SK-N-MC (cell line): ENCODE measurements around the gene CSNK1G1.
"Not testable (repeated sequence)": the region's sequence is repeated elsewhere in the genome, so short reads cannot be mapped to it uniquely, and the experiment has no call there.

Experiments
- DNase-seq: peaks from one replicate; pipeline ENCODE4 v3.0.0-alpha.2; 2011; ENCODE audit warnings: low read depth, low spot score
- H3K27ac ChIP-seq: fragments of 200-600 bp; sonication (generic); 2 replicates; pipeline ENCODE4 v1.5.1; 2016; ENCODE audit warnings: mixed run types
- H3K36me3 ChIP-seq: fragments of 200-600 bp; sonication (generic); 2 replicates; pipeline ENCODE4 v1.6.1; 2017; ENCODE audit warnings: antibody characterized with exemption, low read length, mixed read lengths; ENCODE audit not compliant: insufficient read depth
- H3K4me3 ChIP-seq: fragments of 200-600 bp; sonication (generic); 2 replicates; pipeline ENCODE4 v1.5.1; 2016
- H3K9ac ChIP-seq: fragments of 200-600 bp; sonication (generic); 2 replicates; pipeline ENCODE4 v1.8.0; 2017; ENCODE audit warnings: mixed run types, mixed read lengths; ENCODE audit not compliant: insufficient read length
- H3K9me3 ChIP-seq: fragments of 200-600 bp; sonication (generic); 2 replicates; pipeline ENCODE4 v1.6.1; 2017; ENCODE audit warnings: low read depth, mild to moderate bottlenecking, antibody characterized with exemption, low read length, moderate library complexity, mixed read lengths
- EZH2 ChIP-seq: fragments of 200-600 bp; sonication (generic); IDR thresholded peaks from one replicate; pipeline ENCODE4 v1.6.1; 2017; ENCODE audit warnings: antibody characterized with exemption
- FOXP2 ChIP-seq: optimal IDR thresholded peaks from 2 replicates; pipeline ENCODE3; 2011; ENCODE audit warnings: mild to moderate bottlenecking, moderate library complexity; ENCODE audit not compliant: insufficient read depth; ENCODE audit errors: extremely low read length, control extremely low read depth
- POLR2AphosphoS5 ChIP-seq: IDR thresholded peaks from 2 replicates; pipeline ENCODE4 v1.6.1; 2012; ENCODE audit warnings: mild to moderate bottlenecking, low read depth, low read length, borderline replicate concordance

The CSNK1G1 gene

DNA sequence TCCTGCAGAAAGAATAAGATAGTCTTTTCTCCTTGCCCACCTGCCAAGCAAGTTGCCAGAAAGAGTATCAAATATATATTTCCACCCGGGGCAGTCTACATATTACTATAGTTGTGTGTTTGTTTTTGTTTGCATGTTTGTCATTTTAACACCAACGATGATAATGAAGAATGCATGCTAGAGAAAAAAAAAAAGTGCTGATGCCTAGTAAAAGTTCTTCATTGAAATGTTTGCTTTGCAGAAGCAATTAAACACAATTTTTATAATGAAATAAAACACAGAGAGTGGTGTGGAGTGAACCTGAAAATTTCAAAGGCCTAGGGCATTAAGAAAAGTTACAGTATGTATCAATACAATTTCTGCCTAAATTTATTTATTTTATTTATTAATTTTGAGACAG is 27.8 kb upstream of the CSNK1G1 start:
- Histone ChIP-seq H3K9ac (no peak overlapping the region), H3K36me3 (peaks cover 4% of the 10 kb centered on the region; the same call in 1 of the 2 replicates), H3K9me3 (no peaks in the 10 kb centered on the region), H3K4me3 (no peak overlapping the region), H3K27ac (no peak overlapping the region)
- DNase-seq = no peak
- TF ChIP-seq FOXP2 = no peak
- TF ChIP-seq EZH2 = no peak
- no peak for TF ChIP-seq POLR2AphosphoS5

DNA sequence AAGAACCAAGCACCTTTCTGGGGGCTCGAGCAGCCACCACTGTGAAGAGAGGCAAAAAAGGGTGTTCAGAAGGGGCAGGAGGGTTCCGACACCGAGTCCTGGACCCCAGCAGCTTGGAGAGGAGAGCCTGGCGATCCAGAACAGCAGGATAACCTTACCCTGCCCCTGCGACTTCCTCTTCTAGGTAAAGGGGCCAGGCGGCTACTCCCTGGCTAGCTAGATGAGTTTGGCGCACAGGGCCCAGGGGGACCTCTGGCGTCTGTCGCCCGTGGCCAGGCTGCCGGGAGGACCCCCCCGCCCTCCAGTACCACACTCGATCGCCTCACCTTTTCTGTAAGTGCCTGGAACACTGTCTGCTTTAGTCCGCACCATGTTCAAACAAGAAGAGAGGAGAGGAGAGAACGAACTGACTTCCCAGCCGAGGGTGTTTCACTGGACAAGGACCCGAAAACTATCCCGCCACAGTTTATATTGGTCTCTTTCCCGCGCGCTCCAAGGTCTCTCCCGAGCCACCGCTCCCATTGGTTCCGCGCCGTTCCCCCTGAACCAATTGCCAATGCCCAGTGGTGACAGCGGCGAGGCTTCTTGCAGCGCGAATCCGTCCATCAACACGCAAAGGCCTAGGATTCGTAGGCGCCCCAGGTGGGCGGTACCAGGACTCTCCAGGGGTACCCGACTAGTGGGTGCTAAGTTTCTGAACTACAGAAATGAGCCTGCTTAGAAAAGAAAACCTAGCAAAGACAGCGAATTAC is 25.2 kb upstream of the CSNK1G1 start, which contains the start of gene PCLAF:
Gene PCLAF, minus strand, starts transcription at position 442 of the 752 bp plus-strand sequence. Its CDS starts 70 bp downstream, at position 372.
- Histone ChIP-seq H3K4me3 (peak within 1 kb of the TSS; percentile 100), H3K27ac (peak within 1 kb of the TSS; percentile 64; the same call in 1 of the 2 replicates)
- TF ChIP-seq EZH2 = no peak
- TF ChIP-seq POLR2AphosphoS5 = peak; percentile 91

DNA sequence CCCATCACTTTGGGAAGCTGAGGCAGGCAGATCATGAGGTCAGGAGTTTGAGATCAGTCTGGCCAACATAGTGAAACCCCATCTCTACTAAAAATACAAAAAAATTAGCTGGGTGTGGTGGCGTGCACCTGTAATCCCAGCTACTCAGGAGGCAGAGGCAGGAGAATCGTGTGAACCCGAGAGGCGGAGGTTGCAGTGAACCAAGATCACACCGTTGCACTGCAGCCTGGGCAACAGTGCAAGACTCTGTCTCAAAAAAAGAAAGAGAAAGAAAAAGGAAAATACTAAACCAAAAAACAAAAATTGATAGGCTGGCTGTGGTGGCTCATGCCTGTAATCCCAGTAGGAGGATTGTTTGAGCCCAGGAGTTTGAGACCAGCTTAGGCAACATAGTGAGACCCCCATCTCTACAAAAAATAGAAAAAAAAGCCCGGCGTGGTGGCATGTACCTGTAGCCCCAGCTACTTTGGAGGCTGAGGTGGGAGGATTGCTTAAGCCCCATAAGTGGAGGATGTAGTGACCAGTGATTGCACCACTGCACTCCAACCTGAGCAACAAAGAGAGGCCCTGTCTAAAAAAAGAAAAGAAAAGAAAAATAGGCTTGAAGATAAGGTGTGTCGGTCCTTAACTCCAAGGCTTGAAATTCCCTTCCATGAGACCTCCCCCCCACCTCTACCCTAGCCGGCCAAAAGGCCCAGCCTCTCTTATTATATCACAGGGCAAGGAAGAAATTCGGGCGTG is 24.3 kb upstream of the CSNK1G1 start:
- not testable (repeated sequence) for DNase-seq, H3K27ac ChIP-seq, H3K9me3 ChIP-seq
- Histone ChIP-seq H3K36me3 (peaks cover 30% of the 10 kb centered on the region), H3K4me3 (peak overlapping the region; percentile 100), H3K9ac (peak overlapping the region; percentile 95)

More for the DNA sequence above, 25.2 kb upstream of the CSNK1G1 start, which contains the start of gene PCLAF:
- Histone ChIP-seq H3K9me3 (no peaks in the 10 kb centered on the region), H3K9ac (peak within 1 kb of the TSS; percentile 95), H3K36me3 (peaks cover 22% of the 10 kb centered on the region)
- DNase-seq = peak; percentile 83

DNA sequence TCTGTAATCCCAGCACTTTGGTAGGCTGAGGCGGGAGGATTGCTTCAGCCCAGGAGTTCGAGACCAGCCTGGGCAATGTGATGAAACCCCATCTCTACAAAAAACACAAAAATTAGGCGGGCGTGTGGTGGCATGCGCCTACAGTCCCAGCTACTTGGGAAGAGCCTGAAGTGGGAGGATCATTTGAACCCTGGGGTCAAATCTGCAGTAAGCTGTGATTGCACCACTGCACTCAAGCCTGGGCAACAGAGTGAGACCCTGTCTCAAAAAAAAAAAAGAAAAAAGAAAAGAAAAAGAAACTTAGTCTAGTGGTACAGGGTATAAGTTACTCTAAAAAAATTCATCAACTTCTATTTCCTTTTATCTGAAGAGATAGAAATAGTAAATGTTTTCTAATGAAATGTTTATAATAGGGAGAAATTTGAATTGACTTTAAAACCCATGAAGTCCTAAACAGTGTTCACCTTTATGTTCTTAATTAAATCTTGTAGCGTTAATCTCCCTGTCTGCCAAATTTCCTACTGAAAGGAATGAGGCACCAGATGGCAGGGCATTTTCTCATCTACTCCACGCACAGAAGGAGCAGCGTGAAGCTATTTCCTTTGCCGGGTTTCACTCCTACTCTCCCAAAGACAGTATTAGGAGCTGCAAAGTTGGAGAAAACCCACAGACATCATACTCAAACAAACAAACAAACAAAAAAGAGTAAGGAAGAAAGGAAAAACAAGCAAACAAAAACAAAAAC is 23.4 kb upstream of the CSNK1G1 start:
- H3K9me3 ChIP-seq = no peaks in the 10 kb centered on the region
- H3K9ac ChIP-seq = peak overlapping the region; percentile 71
- no peak overlapping the region for H3K27ac ChIP-seq
- DNase-seq = no peak
- TF ChIP-seq EZH2 (no peak), POLR2AphosphoS5 (no peak), FOXP2 (no peak)
- H3K36me3 ChIP-seq = peaks cover 39% of the 10 kb centered on the region
- peak overlapping the region; percentile 100 for H3K4me3 ChIP-seq

DNA sequence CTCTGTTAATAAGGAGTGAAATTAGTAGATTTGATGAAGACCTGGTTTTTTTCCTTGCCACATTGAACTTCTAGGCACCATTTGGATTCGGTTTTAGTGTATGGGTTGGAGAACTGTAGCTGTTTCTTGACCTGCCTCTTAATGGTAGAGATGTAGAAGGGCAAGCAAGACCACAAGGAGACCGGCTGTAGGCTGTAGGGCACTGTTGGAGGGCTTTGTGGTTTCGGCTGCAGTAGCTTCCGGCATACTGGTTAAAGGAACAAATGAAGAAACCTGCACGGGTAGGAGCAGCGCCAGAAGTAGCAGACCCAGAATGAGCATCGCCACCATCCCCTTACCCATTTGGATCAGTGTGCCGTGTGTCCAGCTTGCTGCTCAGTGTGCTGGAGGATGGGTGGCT is 17.4 kb upstream of the CSNK1G1 start:
- H3K9ac ChIP-seq = no peak overlapping the region
- H3K9me3 ChIP-seq = no peaks in the 10 kb centered on the region
- DNase-seq = no peak
- peaks cover 48% of the 10 kb centered on the region for H3K36me3 ChIP-seq
- H3K27ac ChIP-seq = no peak overlapping the region
- TF ChIP-seq FOXP2 (no peak), EZH2 (no peak), POLR2AphosphoS5 (no peak)
- H3K4me3 ChIP-seq = no peak overlapping the region

DNA sequence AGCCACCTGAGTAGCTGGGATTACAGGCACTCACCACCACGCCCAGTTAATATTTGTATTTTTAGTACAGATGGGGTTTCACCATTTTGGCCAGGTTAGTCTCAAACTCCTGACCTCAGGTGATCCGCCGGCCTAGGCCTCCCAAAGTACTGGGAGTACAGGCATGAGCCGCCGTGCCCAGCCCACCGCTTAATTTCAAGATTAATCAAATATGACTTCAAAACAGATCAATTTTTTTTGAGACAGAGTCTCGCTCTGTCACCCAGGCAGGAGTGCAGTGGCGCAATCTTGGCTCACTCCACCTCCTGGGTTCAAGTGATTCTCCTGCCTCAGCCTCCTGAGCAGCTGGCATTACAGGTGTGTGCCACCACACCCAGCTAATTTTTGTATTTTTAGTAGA is 15.4 kb upstream of the CSNK1G1 start:
- not testable (repeated sequence) for H3K9ac ChIP-seq, H3K9me3 ChIP-seq, DNase-seq, H3K27ac ChIP-seq, H3K4me3 ChIP-seq
- peaks cover 36% of the 10 kb centered on the region for H3K36me3 ChIP-seq

DNA sequence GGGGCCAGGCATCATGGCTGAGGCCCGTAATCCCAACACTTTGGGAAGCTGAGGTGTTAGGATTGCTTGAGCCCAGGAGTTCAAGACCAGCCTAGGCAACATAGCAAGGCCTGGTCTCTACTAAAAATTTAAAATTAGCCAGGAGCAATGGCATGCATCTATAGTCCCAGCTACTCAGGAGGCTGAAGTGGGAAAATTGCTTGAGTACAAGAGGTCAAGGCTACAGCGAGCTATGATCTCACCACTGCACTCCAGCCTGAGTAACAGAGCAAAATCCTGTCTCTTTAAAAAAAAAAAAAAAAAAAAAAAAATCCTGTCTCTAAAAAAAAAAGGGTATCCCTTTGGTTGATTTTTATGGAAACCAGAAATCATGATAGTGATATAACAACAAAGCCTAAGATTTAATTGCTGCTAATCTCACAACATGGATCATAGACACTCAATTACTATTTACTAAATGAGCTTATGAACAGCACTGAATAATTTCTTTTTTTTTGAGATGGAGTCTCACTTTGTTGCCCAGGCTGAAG is 13.2 kb upstream of the CSNK1G1 start:
- Histone ChIP-seq H3K9ac (no peak overlapping the region), H3K27ac (no peak overlapping the region), H3K36me3 (peaks cover 25% of the 10 kb centered on the region), H3K9me3 (no peaks in the 10 kb centered on the region), H3K4me3 (no peak overlapping the region)
- no peak for DNase-seq
- TF ChIP-seq POLR2AphosphoS5 = no peak
- no peak for TF ChIP-seq FOXP2
- TF ChIP-seq EZH2 = no peak

DNA sequence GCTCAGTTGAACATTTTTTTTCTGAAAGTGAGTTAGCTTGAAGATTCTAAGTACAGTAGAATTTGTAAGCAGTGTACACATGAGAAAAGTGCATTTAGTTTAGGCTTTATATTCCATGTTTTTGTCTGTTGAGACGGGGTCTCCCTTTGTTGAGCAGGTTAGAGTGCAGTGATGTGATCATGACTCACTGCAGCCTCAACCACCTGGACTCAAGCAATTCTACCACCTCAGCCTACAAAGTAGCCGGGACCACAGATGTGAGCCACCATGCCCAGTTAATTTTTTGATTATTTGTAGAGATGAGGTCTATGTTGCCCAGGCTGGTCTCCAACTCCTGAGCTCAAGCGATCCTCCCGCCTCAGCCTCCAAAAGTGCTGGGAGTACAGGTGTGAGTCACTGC is 5.3 kb upstream of the CSNK1G1 start:
- TF ChIP-seq POLR2AphosphoS5 = no peak
- no peak for TF ChIP-seq EZH2
- TF ChIP-seq FOXP2 = no peak
- Histone ChIP-seq H3K9me3 (no peaks in the 10 kb centered on the region), H3K4me3 (no peak overlapping the region), H3K36me3 (peaks cover 17% of the 10 kb centered on the region), H3K9ac (no peak overlapping the region), H3K27ac (peak overlapping the region; percentile 36; the same call in 1 of the 2 replicates)
- no peak for DNase-seq
